ENCODE results near the gene HACD2. TPM values are rescaled to one million over a fixed set of nuclear protein-coding genes. Genes with fewer than 3 reads are reported as not detected.

Gene HACD2
- total RNA-seq (10 to 100 TPM; 12.1 to 13.3 TPM), total RNA-seq (19.5 to 93.0 (median 61.5) reads per million in 172 experiments)
- 23.1 TPM for polyA plus RNA-seq (2013, experiment 1 of 2)
- polyA plus RNA-seq (2013, experiment 2 of 2), result 26.1 TPM

- DNase-seq, result peak; percentile 85 to 98 (median 92)
- intact Hi-C loops (cut with DNase I, micrococcal nuclease), result loop anchor here (1.0 to 10.0 kb wide), 13 partner anchors 372 to 1924 kb away; partner anchors contain the start of genes HCLS1 (in 2 of the 2), SEC22A (in 2 of the 2), EAF2 (in 1 of the 2) and FAM162A (in 1 of the 2)
- POLR2A ChIA-PET, result interaction anchor here (0.6 to 3.5 kb wide), 4 partner anchors 383 to 1201 kb away, joined by 3 to 12 read pairs (median 6); partner anchors contain the start of genes FAM162A and SEC22A
- H3K4me3 Mint-ChIP-seq, result peak within 1 kb of the TSS; percentile 95
- peaks cover 31% of the 10 kb centered on the region for H3K36me3 Mint-ChIP-seq (ENCODE audit: low read depth)
- Histone ChIP-seq H3K27ac (ENCODE audit: low read depth in 1 of 2, low read length in 2 of 2) (peak within 1 kb of the TSS; percentile 84 to 92), H3K27me3 (ENCODE audit: control insufficient read depth in 1 of 2, insufficient read depth in 2 of 2, low read length in 2 of 2) (no peaks in the 10 kb centered on the region), H3K4me1 (ENCODE audit: insufficient read depth, low read length) (peaks cover 16% of the 10 kb centered on the region), H3K9me3 (ENCODE audit: control insufficient read depth in 1 of 2, insufficient read depth in 1 of 2, low read length in 2 of 2) (peaks cover 2 to 3% of the 10 kb centered on the region in 2 experiments), H3K36me3 (ENCODE audit: insufficient read depth, low read length) (peaks cover 10% of the 10 kb centered on the region), H3K4me3 (ENCODE audit: low read length) (peak within 1 kb of the TSS; percentile 79)
- TF ChIP-seq, protein P1, sequence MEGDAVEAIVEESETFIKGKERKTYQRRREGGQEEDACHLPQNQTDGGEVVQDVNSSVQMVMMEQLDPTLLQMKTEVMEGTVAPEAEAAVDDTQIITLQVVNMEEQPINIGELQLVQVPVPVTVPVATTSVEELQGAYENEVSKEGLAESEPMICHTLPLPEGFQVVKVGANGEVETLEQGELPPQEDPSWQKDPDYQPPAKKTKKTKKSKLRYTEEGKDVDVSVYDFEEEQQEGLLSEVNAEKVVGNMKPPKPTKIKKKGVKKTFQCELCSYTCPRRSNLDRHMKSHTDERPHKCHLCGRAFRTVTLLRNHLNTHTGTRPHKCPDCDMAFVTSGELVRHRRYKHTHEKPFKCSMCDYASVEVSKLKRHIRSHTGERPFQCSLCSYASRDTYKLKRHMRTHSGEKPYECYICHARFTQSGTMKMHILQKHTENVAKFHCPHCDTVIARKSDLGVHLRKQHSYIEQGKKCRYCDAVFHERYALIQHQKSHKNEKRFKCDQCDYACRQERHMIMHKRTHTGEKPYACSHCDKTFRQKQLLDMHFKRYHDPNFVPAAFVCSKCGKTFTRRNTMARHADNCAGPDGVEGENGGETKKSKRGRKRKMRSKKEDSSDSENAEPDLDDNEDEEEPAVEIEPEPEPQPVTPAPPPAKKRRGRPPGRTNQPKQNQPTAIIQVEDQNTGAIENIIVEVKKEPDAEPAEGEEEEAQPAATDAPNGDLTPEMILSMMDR (IDR thresholded peaks at IDR 0.05), result no peak
- CTCF ChIA-PET, result interaction anchor here (0.9 kb wide), 1 partner anchor 9 kb away, joined by 3 read pairs; no protein-coding TSS in a partner anchor
- no peaks in the 10 kb centered on the region for H3K27me3 Mint-ChIP-seq
- ATAC-seq (ENCODE audit: poor library complexity), result peak; percentile 93
- peaks cover 25% of the 10 kb centered on the region for H3K4me1 Mint-ChIP-seq (ENCODE audit: low read depth)
- H3K27ac Mint-ChIP-seq, result peak within 1 kb of the TSS; percentile 89
- peaks cover 3% of the 10 kb centered on the region for H3K9me3 Mint-ChIP-seq
Observed at GRCh38 chr3:123584988-123585937, at the start of gene HACD2. Gene HACD2 (minus strand): TSS chr3:123585053. CDS start chr3:123585027, 26 bp downstream.

DNA sequence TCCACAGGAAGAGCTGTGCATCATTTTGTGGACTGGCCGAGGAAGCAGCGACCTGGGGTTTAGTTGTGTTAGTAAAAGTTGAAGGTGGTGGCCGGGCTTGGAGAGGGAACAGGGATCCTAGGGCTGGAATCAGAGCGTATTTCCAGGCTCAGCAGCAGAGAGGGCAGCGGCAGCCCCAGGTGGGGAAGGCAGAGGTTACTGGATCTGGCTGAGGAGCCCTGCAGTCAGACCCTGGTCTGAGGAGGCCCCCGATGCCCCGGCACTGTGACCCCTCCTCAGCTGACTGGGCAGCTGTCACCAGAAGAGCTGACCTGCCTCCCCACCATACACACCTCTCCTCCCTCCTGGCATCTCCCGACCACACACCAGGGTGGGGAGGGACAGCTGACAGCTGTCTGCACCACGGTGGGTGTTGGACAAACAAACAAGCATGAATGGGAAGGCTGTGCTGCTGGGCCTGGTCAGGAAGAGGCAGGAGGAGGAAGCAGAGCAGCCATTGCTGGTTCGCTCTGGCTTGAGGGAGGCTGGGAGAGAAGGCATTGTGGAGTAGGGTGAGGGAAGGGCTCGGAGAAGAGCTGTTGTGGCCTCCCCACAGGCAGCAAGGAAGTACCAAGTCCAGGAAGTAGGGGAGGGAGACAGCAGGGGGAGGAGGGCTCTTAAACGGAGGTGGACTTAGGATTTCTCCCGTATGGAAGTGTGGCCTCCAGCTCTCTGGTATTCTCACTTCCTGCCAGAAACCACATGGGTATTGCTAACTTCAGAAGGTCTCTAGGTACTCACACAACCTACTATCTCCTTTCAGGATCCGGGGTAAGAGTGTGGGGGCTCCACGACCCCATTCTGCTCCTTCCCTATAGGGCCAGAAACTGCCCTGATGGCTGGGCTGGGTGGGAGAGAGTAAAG is 49.5 kb upstream of the HACD2 start:
- no peaks in the 10 kb centered on the region for H3K9me3 Mint-ChIP-seq
- ChIA-PET POLR2A (no interaction called here), CTCF (no interaction called here)
- H3K27me3 Mint-ChIP-seq, result no peaks in the 10 kb centered on the region
- H3K36me3 Mint-ChIP-seq (ENCODE audit: low read depth), result no peaks in the 10 kb centered on the region
- DNase-seq (no peak), ATAC-seq (ENCODE audit: poor library complexity) (no peak)
- Histone ChIP-seq H3K27ac (ENCODE audit: low read depth in 1 of 2, low read length in 2 of 2) (no peak overlapping the region), H3K27me3 (ENCODE audit: control insufficient read depth in 1 of 2, insufficient read depth in 2 of 2, low read length in 2 of 2) (no peaks in the 10 kb centered on the region), H3K9me3 (ENCODE audit: control insufficient read depth in 1 of 2, insufficient read depth in 1 of 2, low read length in 2 of 2) (no peaks in the 10 kb centered on the region), H3K4me1 (ENCODE audit: insufficient read depth, low read length) (no peaks in the 10 kb centered on the region), H3K4me3 (ENCODE audit: low read length) (no peak overlapping the region), H3K36me3 (ENCODE audit: insufficient read depth, low read length) (no peaks in the 10 kb centered on the region)
- no peak overlapping the region for H3K4me3 Mint-ChIP-seq
- TF ChIP-seq, protein P1 (IDR thresholded peaks at IDR 0.05), result no peak
- no peaks in the 10 kb centered on the region for H3K4me1 Mint-ChIP-seq (ENCODE audit: low read depth)
- intact Hi-C loops (cut with DNase I, micrococcal nuclease), result no loop called here
- H3K27ac Mint-ChIP-seq, result no peak overlapping the region

DNA sequence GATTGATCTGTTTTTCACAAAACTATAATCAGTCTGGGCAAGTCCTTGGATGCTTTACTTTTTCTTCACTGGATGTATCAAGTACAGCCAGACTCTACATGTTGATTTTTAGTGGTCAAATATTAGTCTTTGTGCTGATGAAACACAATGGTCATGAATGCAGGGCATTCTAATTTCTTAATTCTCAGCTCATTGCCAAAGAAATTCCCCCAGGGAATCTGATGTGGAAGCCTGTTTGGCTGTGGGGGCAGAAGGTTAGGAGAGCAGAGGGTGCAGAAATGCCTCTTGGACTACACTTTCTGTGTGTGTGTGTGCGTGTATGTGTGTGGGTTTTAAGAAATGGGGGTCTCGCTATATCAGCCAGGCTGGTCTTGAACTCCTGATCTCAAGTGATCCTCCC is 48.7 kb upstream of the HACD2 start:
- ChIA-PET POLR2A (no interaction called here), CTCF (no interaction called here)
- Mint-ChIP-seq H3K4me1 (ENCODE audit: low read depth) (no peaks in the 10 kb centered on the region), H3K4me3 (no peak overlapping the region), H3K27ac (no peak overlapping the region), H3K36me3 (ENCODE audit: low read depth) (no peaks in the 10 kb centered on the region), H3K9me3 (no peaks in the 10 kb centered on the region), H3K27me3 (no peaks in the 10 kb centered on the region)
- intact Hi-C loops (cut with DNase I, micrococcal nuclease), result no loop called here
- Histone ChIP-seq H3K27ac (ENCODE audit: low read depth in 1 of 2, low read length in 2 of 2) (no peak overlapping the region), H3K9me3 (ENCODE audit: control insufficient read depth in 1 of 2, insufficient read depth in 1 of 2, low read length in 2 of 2) (no peaks in the 10 kb centered on the region), H3K4me1 (ENCODE audit: insufficient read depth, low read length) (no peaks in the 10 kb centered on the region), H3K27me3 (ENCODE audit: control insufficient read depth in 1 of 2, insufficient read depth in 2 of 2, low read length in 2 of 2) (no peaks in the 10 kb centered on the region), H3K36me3 (ENCODE audit: insufficient read depth, low read length) (no peaks in the 10 kb centered on the region), H3K4me3 (ENCODE audit: low read length) (no peak overlapping the region)
- no peak for ATAC-seq (ENCODE audit: poor library complexity)
- TF ChIP-seq, protein P1 (IDR thresholded peaks at IDR 0.05), result no peak
- DNase-seq, result no peak

Measured in CD4-positive, alpha-beta T cell (primary cell).